Lower leg skin (tissue), 4 donors: ENCODE results near the gene RRP15. TPM values are rescaled to one million over a fixed set of nuclear protein-coding genes. Genes with fewer than 3 reads are reported as not detected.

Experiments
- DNase-seq, 2 donors: peaks; one replicate each; pipeline ENCODE4 v3.0.0-alpha.2; 2019; ENCODE audit warnings: low spot score in 2 of 2
- H3K4me3 ChIP-seq: fragments of 200-600 bp; sonication (generic); 2 replicates; pipeline ENCODE4 v1.5.1; 2017; ENCODE audit warnings: mild to moderate bottlenecking, low read depth; ENCODE audit not compliant: poor library complexity, severe bottlenecking
- CTCF ChIP-seq, 3 donors: fragments of 450-650 bp; IDR thresholded peaks; one replicate each; pipeline ENCODE4 v1.5.1; 2016; ENCODE audit warnings: antibody characterized with exemption in 3 of 3, mild to moderate bottlenecking in 3 of 3, moderate library complexity in 2 of 3
- POLR2A ChIP-seq, 2 donors: fragments of 450-650 bp; IDR thresholded peaks; one replicate each; pipeline ENCODE4 v1.6.1; 2016 to 2017; ENCODE audit warnings: antibody characterized with exemption in 2 of 2, mild to moderate bottlenecking in 1 of 2, moderate library complexity in 1 of 2
- WGBS, 2 donors: methylation state at CpG; one replicate each; pipeline ENCODE4 v1.1.5; 2018; 5-methylcytosine and 5-hydroxymethylcytosine counted together
- intact Hi-C: fragments of 100-400 bp; cut with DNase I; formaldehyde crosslinking; loops from one replicate; pipeline ENCODE4 v1.15.0; 2023; ENCODE audit warnings: low total_unique reads
- total RNA-seq, 4 donors: library from RNA; depleted of rRNA; stranded (reverse); fragments of >200 nt; gene quantifications; one replicate each; pipeline ENCODE4 v1.1.0, GENCODE V29; 2016

RRP15 gene
- total RNA-seq, 4 donors from 2014 or later = 1.8 to 7.2 (median 2.6) TPM

GRCh38 chr1:218304281-218305039 lies 19.4 kb downstream of the RRP15 start:
- WGBS, 2 donors = 71 to 78% methylated on average over 8 of the region's 8 CpGs
- intact Hi-C loops = no loop called here
- TF ChIP-seq POLR2A (IDR thresholded peaks at IDR 0.05) (no peak), CTCF (IDR thresholded peaks at IDR 0.05) (no peak)
- no peak for DNase-seq
- H3K4me3 ChIP-seq = no peak overlapping the region

GRCh38 chr1:218305472-218306064 lies 20.5 kb downstream of the RRP15 start:
- intact Hi-C loops = no loop called here
- H3K4me3 ChIP-seq = no peak overlapping the region
- DNase-seq = no peak
- no peak for TF ChIP-seq CTCF (IDR thresholded peaks at IDR 0.05)
- no peak for TF ChIP-seq POLR2A (IDR thresholded peaks at IDR 0.05)
- 95 to 96% methylated on average over 6 of the region's 6 CpGs for WGBS, 2 donors

- intact Hi-C loops = no loop called here
- TF ChIP-seq CTCF (IDR thresholded peaks at IDR 0.05) = no peak
- no peak for TF ChIP-seq POLR2A (IDR thresholded peaks at IDR 0.05)
- 88 to 93% methylated on average over 2 of the region's 2 CpGs for WGBS, 2 donors
- H3K4me3 ChIP-seq = no peak overlapping the region
- DNase-seq = no peak
Observed at GRCh38 chr1:218312509-218312908, 27.4 kb downstream of the RRP15 start.

- WGBS, 2 donors = 91 to 94% methylated on average over 3 of the region's 3 CpGs
- DNase-seq = no peak
- intact Hi-C loops = no loop called here
- no peak for TF ChIP-seq POLR2A (IDR thresholded peaks at IDR 0.05)
- no peak for TF ChIP-seq CTCF (IDR thresholded peaks at IDR 0.05)
- no peak overlapping the region for H3K4me3 ChIP-seq
Observed at GRCh38 chr1:218314316-218314715, 29.2 kb downstream of the RRP15 start.

- H3K4me3 ChIP-seq = no peak overlapping the region
- no peak for DNase-seq
- TF ChIP-seq POLR2A (IDR thresholded peaks at IDR 0.05) (no peak), CTCF (IDR thresholded peaks at IDR 0.05) (no peak)
- intact Hi-C loops = no loop called here
- WGBS, 2 donors = 96% methylated on average over 4 of the region's 4 CpGs
Observed at GRCh38 chr1:218315638-218316037, 30.5 kb downstream of the RRP15 start.
